K562 (cell line): ENCODE results near the gene SCTR. TPM values are rescaled to one million over a fixed set of nuclear protein-coding genes. Genes with fewer than 3 reads are reported as not detected.

Experiments
- C11orf30 ChIP-seq: fragments of 450-650 bp; IDR thresholded peaks from 2 replicates; pipeline ENCODE4 v1.6.1; 2016; ENCODE audit warnings: low read depth, mild to moderate bottlenecking
- CHCHD3 ChIP-seq: fragments of 250-450 bp; sonication (Bioruptor Pico); IDR thresholded peaks from 2 replicates; pipeline ENCODE4 v2.1.2; 2022; ENCODE audit warnings: mild to moderate bottlenecking
- ELK3 ChIP-seq: fragments of 450-650 bp; formaldehyde crosslinking; IDR thresholded peaks from 2 replicates; pipeline ENCODE4 v1.4.0; 2020; ENCODE audit warnings: mild to moderate bottlenecking
- ETS1 ChIP-seq: conservative IDR thresholded peaks from 2 replicates; pipeline ENCODE4 v1.6.1; 2011; ENCODE audit warnings: low read depth, mild to moderate bottlenecking, low read length; ENCODE audit not compliant: control insufficient read depth
- FIP1L1 ChIP-seq: fragments of 200-400 bp; formaldehyde crosslinking; IDR thresholded peaks from 2 replicates; pipeline ENCODE4 v1.6.1; 2018; ENCODE audit warnings: mild to moderate bottlenecking, low read depth, low read length; ENCODE audit not compliant: poor library complexity, severe bottlenecking
- FOXA1 ChIP-seq: fragments of 450-650 bp; IDR thresholded peaks from 2 replicates; pipeline ENCODE4 v1.6.1; 2016; ENCODE audit warnings: mild to moderate bottlenecking, borderline replicate concordance
- JUNB ChIP-seq: fragments of 450-650 bp; formaldehyde crosslinking; conservative IDR thresholded peaks from 2 replicates; pipeline ENCODE4 v1.4.0; 2020; ENCODE audit warnings: mild to moderate bottlenecking
- MAFF ChIP-seq: IDR thresholded peaks from 2 replicates; pipeline ENCODE4 v1.6.1; 2012; ENCODE audit warnings: low read length, improper control_type of control experiment
- MAFG ChIP-seq: fragments of 450-650 bp; conservative IDR thresholded peaks from 2 replicates; pipeline ENCODE4 v1.6.1; 2016; ENCODE audit warnings: missing genetic modification characterization, missing compliant biosample characterization
- MNT ChIP-seq, 2 experiments: fragments of 450-650 bp; conservative IDR thresholded peaks; 2 replicates each; pipeline ENCODE4 v1.6.1; 2017; ENCODE audit warnings: mild to moderate bottlenecking in 2 of 2, moderate library complexity in 2 of 2
- NCOR1 ChIP-seq: fragments of 450-650 bp; IDR thresholded peaks from 2 replicates; pipeline ENCODE4 v1.6.1; 2016; ENCODE audit warnings: mild to moderate bottlenecking, moderate library complexity
- RBFOX2 ChIP-seq: fragments of 200-400 bp; formaldehyde crosslinking; IDR thresholded peaks from 2 replicates; pipeline ENCODE4 v1.6.1; 2017; ENCODE audit warnings: low read depth, mild to moderate bottlenecking, low read length, moderate library complexity
- RREB1 ChIP-seq: fragments of 250-450 bp; sonication (Bioruptor Pico); IDR thresholded peaks from 2 replicates; pipeline ENCODE4 v1.4.0; 2020
- SRSF1 ChIP-seq: fragments of 200-400 bp; formaldehyde crosslinking; IDR thresholded peaks from 2 replicates; pipeline ENCODE4 v1.6.1; 2017; ENCODE audit warnings: mild to moderate bottlenecking, low read depth, low read length, moderate library complexity
- UBTF ChIP-seq, 2 experiments: IDR thresholded peaks; 2 replicates each; pipeline ENCODE4 v1.6.1; 2012; ENCODE audit warnings: improper control_type of control experiment in 2 of 2, low read depth in 2 of 2, low read length in 2 of 2, borderline replicate concordance in 1 of 2
- XRCC5 ChIP-seq: fragments of 200-400 bp; formaldehyde crosslinking; IDR thresholded peaks from 2 replicates; pipeline ENCODE4 v1.6.1; 2017; ENCODE audit warnings: low read depth, mild to moderate bottlenecking, low read length
- polyA plus RNA-seq, 8 experiments: library from polyadenylated mRNA; depleted of rRNA in 4 of 8; stranded (reverse) in 5 of 8; unstranded in 3 of 8; fragments of >200 nt; fragmentation: Nextera tagmentation in 2 of 8; fragmentation: Illumina TruSeq in 1 of 8; extraction: Ambion mirVana in 2 of 8; extraction: Trizol in 1 of 8; gene quantifications; 2 replicates each; pipeline versions ENCODE4 v1.2.1 to v1.2.3, GENCODE V29; 2011 to 2014; ENCODE audit warnings: inconsistent platforms in 1 of 8, missing spikeins in 1 of 8
- total RNA-seq, 7 experiments: library from RNA; depleted of rRNA in 6 of 7; stranded (reverse); fragments of >200 nt in 6 of 7; fragmentation: Illumina TruSeq in 2 of 7; extraction: Trizol in 2 of 7; gene quantifications; 2 replicates each; pipeline versions ENCODE4 v1.2.1 to v1.2.3, GENCODE V29; 2011 to 2021; ENCODE audit warnings: low replicate concordance in 1 of 7

The SCTR gene
- total and polyA plus RNA-seq, 9 of the 15 experiments (the other 6 are each of a cell fraction or from before 2014, with no cell fraction given) = not detected

- peak; percentile 63 for TF ChIP-seq MAFG (tag)
- no peak for TF ChIP-seq MNT (conservative IDR thresholded peaks at IDR 0.05)
- TF ChIP-seq ELK3 (CRISPR knock-in tag) = no peak
- no peak for TF ChIP-seq RBFOX2
- TF ChIP-seq CHCHD3 (CRISPR knock-in tag) = no peak
- TF ChIP-seq FOXA1 = no peak
- no peak for TF ChIP-seq SRSF1
- no peak for TF ChIP-seq XRCC5
- no peak for TF ChIP-seq NCOR1
- no peak for TF ChIP-seq FIP1L1
- no peak for TF ChIP-seq JUNB (CRISPR knock-in tag)
- no peak for TF ChIP-seq UBTF (IDR thresholded peaks at IDR 0.05; ENCODE audit: borderline replicate concordance in 1 of 2, low read depth in 2 of 2, low read length in 2 of 2)
- TF ChIP-seq MAFF = peak; percentile 15; the same call in 1 of the 2 replicates
- 0 out of 2 replicates have a peak, but pooled peaks have one; percentile 6 for TF ChIP-seq C11orf30
- TF ChIP-seq RREB1 (CRISPR knock-in tag) = no peak
- TF ChIP-seq ETS1 = no peak
Observed at GRCh38 chr2:119512946-119513345, 11.3 kb downstream of the SCTR start (continued).
